HG02943 (cell line): ENCODE results near the gene ZNF81.
"Not testable (repeated sequence)": the region's sequence is repeated elsewhere in the genome, so short reads cannot be mapped to it uniquely, and the experiment has no call there.

Experiments used
- ATAC-seq: cut with Tn5 transposase; IDR thresholded peaks from one replicate; pipeline ENCODE4 v1.9.1; 2021; ENCODE audit warnings: mild to moderate bottlenecking, low read depth, moderate library complexity; ENCODE audit not compliant: unreplicated experiment

ZNF81 gene

GRCh38 chrX:47840111-47840510 is 3.4 kb downstream of the ZNF81 start:
- ATAC-seq: no peak

DNA sequence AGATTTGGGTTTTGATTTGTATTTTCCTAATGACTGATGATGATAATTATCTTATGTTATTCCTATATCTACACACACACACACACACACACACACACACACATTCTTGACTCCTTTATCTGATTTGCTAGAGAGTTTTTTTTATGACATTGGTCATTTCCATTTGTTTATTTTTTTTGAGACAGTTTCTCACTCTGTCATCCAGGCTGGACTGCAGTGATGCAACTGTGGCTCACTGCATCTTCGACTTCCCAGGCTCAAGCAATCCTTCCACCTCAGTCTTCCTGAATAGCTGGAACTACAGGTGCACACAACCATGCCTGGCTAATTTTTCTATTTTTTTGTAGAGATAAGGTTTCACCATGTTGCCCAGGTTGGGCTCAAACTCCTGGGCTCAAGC is 6.7 kb downstream of the ZNF81 start:
- no peak for ATAC-seq

DNA sequence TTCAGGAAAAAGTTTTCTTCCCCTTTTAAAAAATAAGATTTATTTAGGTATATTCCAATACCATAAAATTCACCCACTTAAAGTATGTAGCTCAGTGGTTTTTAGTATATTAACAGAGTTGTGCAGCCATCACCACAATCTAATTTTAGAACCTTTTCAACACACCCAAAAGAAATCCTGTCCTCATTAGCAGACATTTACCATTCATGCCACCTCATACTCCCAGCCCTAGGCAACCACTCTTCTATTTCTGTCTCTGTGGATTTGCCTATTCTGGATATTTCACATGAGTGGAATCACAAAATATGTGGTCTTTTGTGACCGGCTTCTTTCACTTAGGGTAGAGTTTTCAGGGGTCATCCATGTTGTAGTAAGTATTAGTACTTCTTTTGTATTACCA is 7.4 kb downstream of the ZNF81 start:
- no peak for ATAC-seq

- ATAC-seq: no peak
Observed at GRCh38 chrX:47846040-47846439, 9.3 kb downstream of the ZNF81 start.

DNA sequence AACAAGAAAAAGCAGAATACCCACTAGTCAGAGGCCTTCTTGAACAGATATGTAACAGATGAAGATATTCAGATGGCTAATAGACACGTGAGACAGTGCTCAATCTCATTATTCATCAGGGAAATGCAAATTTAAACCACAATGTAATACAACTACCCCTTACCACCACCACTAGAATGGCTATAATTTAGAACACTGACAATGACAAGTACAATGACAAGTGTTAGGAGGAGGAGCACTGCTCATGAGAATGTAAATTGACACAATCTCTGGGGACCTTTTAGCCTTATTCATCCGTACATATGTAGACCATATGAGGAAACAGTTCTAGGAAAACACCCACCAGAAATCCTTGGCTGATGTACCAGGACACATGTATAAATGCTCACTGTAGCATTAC is 13.1 kb downstream of the ZNF81 start:
- no peak for ATAC-seq

DNA sequence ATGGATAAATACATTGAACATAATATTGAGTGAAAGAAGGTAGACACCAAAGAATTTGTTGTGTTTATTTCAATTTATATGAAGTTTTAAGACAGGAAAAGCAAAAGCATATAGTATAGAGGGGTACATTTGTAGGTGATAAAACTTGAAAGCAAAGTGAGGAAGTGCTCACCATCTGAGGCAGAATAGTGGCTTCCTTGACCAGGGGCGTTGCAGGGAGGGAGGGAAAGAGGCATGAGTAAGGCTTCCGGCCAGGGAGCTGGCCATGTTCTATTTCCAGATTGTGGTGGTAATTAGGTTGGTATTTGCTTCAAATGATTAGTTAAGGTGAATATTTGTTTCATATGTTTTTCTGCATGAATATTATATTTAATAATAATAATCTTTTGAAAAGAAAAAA is 13.7 kb downstream of the ZNF81 start:
- not testable (repeated sequence) for ATAC-seq

- no peak for ATAC-seq
Observed at GRCh38 chrX:47850901-47851300, 14.2 kb downstream of the ZNF81 start.

DNA sequence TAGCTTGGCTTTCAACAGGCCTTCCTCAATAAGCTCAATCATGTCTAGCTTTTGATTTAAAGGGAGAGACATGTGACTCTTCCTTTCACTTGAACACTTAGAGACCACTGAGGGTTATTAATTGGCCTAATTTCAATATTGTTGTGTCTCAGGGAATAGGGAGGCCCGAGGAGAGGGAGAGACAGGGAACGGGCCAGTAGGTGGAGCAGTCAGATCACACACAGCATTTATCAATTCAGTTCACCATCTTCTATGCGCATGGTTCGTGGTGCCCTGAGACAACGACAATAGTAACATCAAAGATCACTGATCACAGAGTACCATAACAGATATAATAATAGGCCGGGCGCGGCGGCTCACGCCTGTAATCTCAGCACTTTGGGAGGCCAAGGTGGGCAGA is 17.8 kb downstream of the ZNF81 start:
- no peak for ATAC-seq

GRCh38 chrX:47859686-47860085 is 23.0 kb downstream of the ZNF81 start:
- no peak for ATAC-seq

DNA sequence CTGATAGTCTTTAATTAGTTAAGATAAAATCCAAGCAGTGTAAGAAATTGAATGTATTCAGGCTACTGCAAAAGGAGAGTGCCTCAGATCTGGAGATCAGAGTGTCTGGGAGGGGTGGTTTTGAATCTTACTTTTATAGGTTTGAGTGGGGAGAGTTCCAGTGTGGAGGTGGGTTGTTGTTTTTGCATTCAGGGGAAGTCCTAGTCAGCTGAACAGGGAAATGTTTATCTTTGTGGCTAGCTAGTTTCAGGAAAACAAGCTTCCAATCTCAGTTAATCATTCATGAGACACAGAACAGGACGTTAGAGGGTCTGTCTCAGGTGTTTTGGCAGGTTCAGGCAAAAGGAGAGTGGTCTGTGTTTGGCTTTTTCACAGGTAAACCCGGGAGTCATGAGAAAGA is 26.0 kb downstream of the ZNF81 start:
- ATAC-seq: no peak

GRCh38 chrX:47863187-47863586 is 26.5 kb downstream of the ZNF81 start:
- ATAC-seq: no peak

GRCh38 chrX:47864300-47864699 is 27.6 kb downstream of the ZNF81 start:
- no peak for ATAC-seq

DNA sequence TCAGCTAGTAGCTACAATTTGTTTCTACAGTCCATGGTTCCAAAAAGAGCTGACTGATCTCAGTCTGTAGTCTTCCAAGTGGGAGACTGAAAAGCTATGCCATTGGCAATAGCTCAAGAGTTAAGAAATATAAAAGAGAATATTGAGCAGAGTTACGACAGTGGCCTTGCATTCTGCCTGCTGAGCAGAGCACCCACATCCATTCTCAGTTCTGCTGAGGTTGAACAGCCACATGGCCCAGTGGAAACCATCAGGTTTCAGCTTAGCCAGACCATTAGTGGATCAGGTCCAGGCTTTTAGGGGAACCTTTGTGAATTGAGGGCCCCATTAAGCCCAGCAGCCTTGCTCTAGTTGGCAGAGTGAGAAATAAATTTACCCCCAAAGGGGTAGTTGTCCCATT is 28.1 kb downstream of the ZNF81 start:
- ATAC-seq: no peak

- ATAC-seq: no peak
Observed at GRCh38 chrX:47873123-47873522, 36.4 kb downstream of the ZNF81 start.

- no peak for ATAC-seq
Observed at GRCh38 chrX:47877327-47877726, 40.6 kb downstream of the ZNF81 start.

DNA sequence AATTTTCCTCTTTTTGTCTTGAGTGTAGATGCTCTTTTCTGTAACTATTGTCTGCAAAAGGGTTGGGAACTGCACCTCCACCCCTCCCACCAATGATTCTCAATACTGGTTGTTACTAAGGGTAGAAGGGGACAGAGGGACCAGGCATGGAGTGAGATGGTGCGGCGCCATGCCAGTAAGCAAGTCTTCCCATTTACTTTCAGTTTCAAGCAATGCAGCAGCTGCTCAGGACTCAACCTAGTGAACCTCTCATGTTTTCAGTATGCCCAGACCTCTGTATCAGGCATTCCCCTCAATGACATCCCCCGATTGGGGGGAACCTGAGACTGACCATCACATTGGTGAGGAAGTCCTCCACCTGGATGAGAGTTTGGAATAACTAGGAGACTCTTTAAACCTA is 41.5 kb downstream of the ZNF81 start:
- ATAC-seq: no peak

DNA sequence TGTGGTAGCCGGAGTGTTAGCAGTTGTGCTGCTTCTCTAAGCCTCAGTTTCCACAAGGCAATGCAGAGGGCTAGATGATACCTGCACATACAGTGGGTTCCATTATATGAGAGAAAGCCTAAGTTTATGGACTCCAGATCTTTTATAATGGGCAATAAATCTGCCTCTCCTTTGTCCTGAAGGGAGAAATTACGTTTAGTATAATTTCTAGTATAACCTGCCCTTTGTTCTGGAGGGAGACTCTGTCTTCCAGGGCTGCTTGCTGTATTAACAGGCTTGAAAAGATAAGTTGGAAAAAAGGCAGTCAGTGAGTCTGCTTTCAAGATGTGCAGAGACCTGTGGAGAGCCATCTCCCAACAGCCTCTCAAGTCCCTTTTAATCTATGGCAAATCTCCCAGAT is 42.8 kb downstream of the ZNF81 start:
- no peak for ATAC-seq

- ATAC-seq: no peak
Observed at GRCh38 chrX:47880927-47881326, 44.2 kb downstream of the ZNF81 start.

DNA sequence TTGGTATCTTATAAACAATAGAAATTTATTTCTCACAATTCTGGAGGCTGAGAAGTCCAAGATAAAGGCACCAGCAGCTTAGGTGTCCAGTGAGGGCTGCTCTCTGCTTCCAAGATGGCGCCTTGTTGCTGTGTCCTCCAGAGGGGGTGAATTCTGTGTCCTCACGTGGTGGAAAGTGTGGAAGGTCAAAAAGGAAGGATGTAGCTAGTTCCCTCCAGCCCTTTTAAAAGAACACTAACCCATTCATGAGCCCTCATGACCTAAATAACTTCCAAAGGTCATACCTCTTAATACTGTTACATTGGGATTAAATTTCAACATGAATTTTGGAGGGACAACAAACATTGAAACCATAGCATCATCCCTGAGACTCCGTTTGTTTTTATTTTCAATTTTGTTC is 48.8 kb downstream of the ZNF81 start:
- ATAC-seq: no peak

DNA sequence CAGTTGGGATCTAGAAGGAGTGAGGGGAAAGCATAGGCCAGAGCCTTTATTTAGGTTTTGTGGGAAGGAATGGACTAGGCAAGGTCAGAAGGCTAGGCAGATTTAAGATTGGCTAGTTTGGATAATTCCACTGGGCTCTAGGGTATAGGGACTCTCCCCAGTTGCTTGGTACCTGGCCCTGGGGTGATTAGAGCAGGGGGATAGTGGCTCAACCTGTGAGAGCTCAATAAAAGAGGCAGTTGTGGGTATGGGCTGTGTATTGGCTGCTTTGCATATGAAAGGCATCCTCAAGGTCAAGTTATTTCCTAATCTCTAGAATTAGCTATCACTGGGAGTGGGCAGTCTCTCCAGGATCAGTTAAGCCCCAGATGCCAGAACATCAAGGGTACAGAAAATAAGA is 61.3 kb downstream of the ZNF81 start:
- ATAC-seq: no peak

DNA sequence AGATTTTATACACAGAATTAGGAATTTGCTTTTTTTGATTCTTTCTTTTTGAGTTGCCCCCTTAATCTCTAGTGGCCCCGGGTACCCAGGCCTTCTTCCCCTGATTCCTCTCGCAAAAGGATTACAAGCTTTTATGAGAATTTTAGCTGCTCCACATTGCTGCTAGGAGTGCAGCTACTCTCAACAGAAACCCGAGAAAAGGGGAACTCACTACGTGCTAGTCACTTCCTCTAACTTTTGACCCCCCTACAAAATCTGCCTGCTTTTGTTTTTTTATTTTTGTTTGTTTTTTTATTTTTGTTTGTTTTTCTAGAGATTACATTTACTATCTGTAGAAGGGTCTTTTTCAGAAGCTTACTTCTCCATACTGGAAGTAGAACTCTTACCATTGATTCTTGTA is 64.1 kb downstream of the ZNF81 start:
- no peak for ATAC-seq

DNA sequence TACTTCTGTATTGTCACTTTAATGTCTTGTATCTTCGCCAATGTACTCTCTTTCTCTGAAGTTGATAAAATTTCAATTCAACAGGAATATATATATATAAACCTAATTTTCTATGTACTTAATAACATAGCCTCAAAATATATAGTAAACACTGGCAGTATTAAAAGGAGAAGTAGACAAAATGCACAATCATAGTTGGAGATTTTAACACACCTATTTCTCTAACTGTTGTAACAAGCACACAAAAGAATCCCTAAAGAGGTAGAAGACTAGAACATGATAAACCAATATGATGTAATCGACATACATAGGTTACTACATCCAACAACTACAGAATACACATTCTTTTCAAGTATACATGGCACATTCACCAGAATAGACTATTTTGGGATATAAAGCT is 65.5 kb downstream of the ZNF81 start:
- ATAC-seq: no peak

- no peak for ATAC-seq
Observed at GRCh38 chrX:47915886-47916493, 79.3 kb downstream of the ZNF81 start.
